H9 (cell line): ENCODE measurements around the gene PTPRQ. TPM values are rescaled to one million over a fixed set of nuclear protein-coding genes. Genes with fewer than 3 reads are reported as not detected.

ENCODE experiments used
- DNase-seq: peaks from one replicate; pipeline ENCODE4 v3.0.0-alpha.2; 2017
- H2AFZ ChIP-seq: one replicate; pipeline ENCODE4 v1.6.1; 2013; ENCODE audit warnings: mild to moderate bottlenecking, low read length, control low read depth, moderate library complexity
- H2AK5ac ChIP-seq: 2 replicates; pipeline ENCODE4 v1.6.1; 2013; ENCODE audit warnings: low read length, control low read depth, mixed read lengths; ENCODE audit not compliant: insufficient read length
- H2BK120ac ChIP-seq: one replicate; pipeline ENCODE4 v1.6.1; 2013; ENCODE audit warnings: low read depth, mild to moderate bottlenecking, low read length, control low read depth, inconsistent platforms; ENCODE audit not compliant: poor library complexity, severe bottlenecking
- H2BK12ac ChIP-seq: 2 replicates; pipeline ENCODE4 v1.6.1; 2013; ENCODE audit warnings: low read length, control low read depth, mixed read lengths, low read depth; ENCODE audit not compliant: insufficient read length
- H2BK15ac ChIP-seq: 2 replicates; pipeline ENCODE4 v1.6.1; 2013; ENCODE audit warnings: low read depth, low read length, control low read depth
- H2BK20ac ChIP-seq: one replicate; pipeline ENCODE4 v1.6.1; 2013; ENCODE audit warnings: low read depth, mild to moderate bottlenecking, low read length, control low read depth, inconsistent platforms; ENCODE audit not compliant: poor library complexity, severe bottlenecking
- H2BK5ac ChIP-seq: 2 replicates; pipeline ENCODE4 v1.6.1; 2013; ENCODE audit warnings: low read length, control low read depth, mixed read lengths; ENCODE audit not compliant: insufficient read length
- H3K14ac ChIP-seq: 2 replicates; pipeline ENCODE4 v1.6.1; 2013; ENCODE audit warnings: low read length, control low read depth; ENCODE audit not compliant: insufficient read depth
- H3K18ac ChIP-seq: 2 replicates; pipeline ENCODE4 v1.6.1; 2013; ENCODE audit warnings: low read depth, mild to moderate bottlenecking, mixed read lengths, low read length, control low read depth; ENCODE audit not compliant: insufficient read length
- H3K23ac ChIP-seq: 2 replicates; pipeline ENCODE4 v1.6.1; 2013; ENCODE audit warnings: low read length, control low read depth, mixed read lengths, low read depth; ENCODE audit not compliant: insufficient read length
- H3K23me2 ChIP-seq: 2 replicates; pipeline ENCODE4 v1.6.1; 2013; ENCODE audit warnings: low read depth, mild to moderate bottlenecking, mixed read lengths, low read length, control low read depth; ENCODE audit not compliant: insufficient read length, poor library complexity, severe bottlenecking
- H3K27ac ChIP-seq: 2 replicates; pipeline ENCODE4 v1.5.1; 2013; ENCODE audit warnings: low read length, control low read depth, mixed read lengths, low read depth; ENCODE audit not compliant: insufficient read length
- H3K27me3 ChIP-seq: 2 replicates; pipeline ENCODE4 v1.6.1; 2013; ENCODE audit warnings: low read length, control low read depth, inconsistent platforms; ENCODE audit not compliant: insufficient read depth
- H3K4ac ChIP-seq: 2 replicates; pipeline ENCODE4 v1.6.1; 2013; ENCODE audit warnings: low read depth, mild to moderate bottlenecking, control low read depth, inconsistent platforms, low read length, moderate library complexity
- H3K4me1 ChIP-seq: 2 replicates; pipeline ENCODE4 v1.6.1; 2013; ENCODE audit warnings: low read length, control low read depth, inconsistent platforms; ENCODE audit not compliant: insufficient read depth
- H3K4me2 ChIP-seq: 2 replicates; pipeline ENCODE4 v1.6.1; 2013; ENCODE audit warnings: low read length, control low read depth, mixed read lengths; ENCODE audit not compliant: insufficient read length, insufficient read depth
- H3K56ac ChIP-seq: 2 replicates; pipeline ENCODE4 v1.6.1; 2013; ENCODE audit warnings: low read depth, mild to moderate bottlenecking, mixed read lengths, low read length, control low read depth; ENCODE audit not compliant: insufficient read length
- H3K79me1 ChIP-seq: 2 replicates; pipeline ENCODE4 v1.6.1; 2013; ENCODE audit warnings: low read depth, mild to moderate bottlenecking, moderate library complexity, low read length, control low read depth, inconsistent platforms; ENCODE audit not compliant: insufficient read depth, poor library complexity, severe bottlenecking
- H3K79me2 ChIP-seq: 2 replicates; pipeline ENCODE4 v1.6.1; 2013; ENCODE audit warnings: low read length, control low read depth, inconsistent platforms; ENCODE audit not compliant: insufficient read depth
- H3K9ac ChIP-seq: 2 replicates; pipeline ENCODE4 v1.6.1; 2013; ENCODE audit warnings: low read length, control low read depth, mixed read lengths; ENCODE audit not compliant: insufficient read length; ENCODE audit errors: extremely low read depth
- H3K9me3 ChIP-seq: one replicate; pipeline ENCODE4 v1.6.1; 2013; ENCODE audit warnings: low read depth, low read length, inconsistent platforms; ENCODE audit not compliant: control insufficient read depth
- H3T11ph ChIP-seq: one replicate; pipeline ENCODE4 v1.6.1; 2013; ENCODE audit warnings: mild to moderate bottlenecking, low read length, control low read depth, inconsistent platforms
- H4K20me1 ChIP-seq: one replicate; pipeline ENCODE4 v1.6.1; 2013; ENCODE audit not compliant: control insufficient read depth, insufficient read length, insufficient read depth
- H4K5ac ChIP-seq: 2 replicates; pipeline ENCODE4 v1.6.1; 2013; ENCODE audit warnings: low read depth, mild to moderate bottlenecking, mixed read lengths, low read length, control low read depth; ENCODE audit not compliant: insufficient read length
- H4K8ac ChIP-seq: replicated peaks from 2 replicates; pipeline ENCODE4 v1.6.1; 2013; ENCODE audit warnings: low read length, control low read depth, mixed read lengths, low read depth; ENCODE audit not compliant: insufficient read length
- H4K91ac ChIP-seq: 2 replicates; pipeline ENCODE4 v1.6.1; 2013; ENCODE audit warnings: low read depth, mild to moderate bottlenecking, moderate library complexity, mixed read lengths, low read length, control low read depth; ENCODE audit not compliant: insufficient read length
- H3K27ac Mint-ChIP-seq, 3 experiments: 2 replicates in 2 of 3; 3 replicates in 1 of 3; pipeline ENCODE4 v1.8.0; 2020 to 2021; ENCODE audit warnings: mixed read lengths in 3 of 3, mild to moderate bottlenecking in 1 of 3, moderate library complexity in 1 of 3
- H3K27me3 Mint-ChIP-seq: 2 replicates; pipeline ENCODE4 v1.8.0; 2021; ENCODE audit warnings: low read depth, mild to moderate bottlenecking, moderate library complexity, mixed read lengths
- H3K36me3 Mint-ChIP-seq, 3 experiments: 2 replicates in 2 of 3; 3 replicates in 1 of 3; pipeline ENCODE4 v1.8.0; 2020 to 2021; ENCODE audit warnings: low read depth in 3 of 3, mixed read lengths in 3 of 3; ENCODE audit not compliant: insufficient read depth in 1 of 3
- H3K4me1 Mint-ChIP-seq, 2 experiments: 2 replicates each; pipeline ENCODE4 v1.8.0; 2020; ENCODE audit warnings: mixed read lengths in 2 of 2
- H3K4me3 Mint-ChIP-seq, 2 experiments: 2 replicates in 1 of 2; 3 replicates in 1 of 2; pipeline ENCODE4 v1.8.0; 2020 to 2021; ENCODE audit warnings: mild to moderate bottlenecking in 2 of 2, mixed read lengths in 2 of 2, moderate library complexity in 1 of 2
- H3K9me3 Mint-ChIP-seq, 2 experiments: 2 replicates in 1 of 2; 3 replicates in 1 of 2; pipeline ENCODE4 v1.8.0; 2020; ENCODE audit warnings: mild to moderate bottlenecking in 2 of 2, mixed read lengths in 2 of 2, moderate library complexity in 1 of 2
- CTCF ChIP-seq: fragments of 200-600 bp; sonication (generic); conservative IDR thresholded peaks from 3 replicates; pipeline ENCODE4 v1.8.0; 2021; ENCODE audit warnings: antibody characterized with exemption, mild to moderate bottlenecking
- WGBS: extraction: QIAGEN DNeasy Blood & Tissue Kit; methylation state at CpG from one replicate; pipeline ENCODE4 v1.1.7; 2013; ENCODE audit warnings: missing lambda C conversion rate, low lambda C conversion rate, mixed read lengths; ENCODE audit not compliant: insufficient read length; ENCODE audit errors: extremely low coverage; 5-methylcytosine and 5-hydroxymethylcytosine counted together
- total RNA-seq: library from RNA; stranded (reverse); gene quantifications from 2 replicates; pipeline ENCODE4 v1.2.1, GENCODE V29; 2021

PTPRQ gene
- total RNA-seq, 1 experiment from 2014 or later, result not detected

DNA sequence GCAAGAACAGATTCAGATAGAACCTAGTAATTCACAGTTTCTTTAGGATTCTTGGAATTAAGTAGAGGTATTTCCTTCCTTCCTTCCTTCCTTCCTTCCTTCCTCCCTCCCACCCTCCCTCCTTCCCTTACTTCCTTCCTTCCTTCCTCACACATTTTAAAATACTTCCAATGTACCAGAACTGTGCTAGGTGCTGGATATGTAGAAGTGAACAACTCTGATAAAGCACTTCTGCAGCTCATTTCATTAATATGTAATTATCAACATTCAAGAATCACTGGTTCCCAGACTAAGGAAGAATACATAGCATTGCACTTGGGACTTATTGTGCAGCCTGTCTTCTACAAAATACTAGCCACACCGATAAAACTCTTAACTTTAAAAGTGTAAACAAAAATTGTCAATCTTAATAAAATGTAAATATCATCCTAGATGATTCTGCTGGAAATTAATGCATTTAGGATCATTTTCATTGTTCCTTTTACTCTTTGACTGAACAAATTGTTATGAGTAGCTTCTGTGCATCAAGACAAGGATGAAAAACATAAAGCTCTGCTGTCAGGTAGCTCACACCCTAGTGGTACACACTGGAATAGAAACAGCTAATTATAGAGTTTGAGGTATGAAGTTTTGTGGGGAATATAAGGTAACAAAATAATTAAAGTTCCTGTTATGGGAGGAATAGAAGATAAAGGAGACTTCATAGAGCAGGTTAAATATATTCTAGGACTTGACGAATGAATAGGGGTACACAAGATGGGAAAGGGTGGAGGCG is 163.5 kb downstream of the PTPRQ start:
- WGBS, result no CpG with 5 or more reads among the region's 3 CpGs
- no peaks in the 10 kb centered on the region for H3K9me3 ChIP-seq
- peak; percentile 60 for TF ChIP-seq CTCF
- H3K79me2 ChIP-seq, result no peaks in the 10 kb centered on the region
- no peak for DNase-seq
- H3K4me1 ChIP-seq, result no peaks in the 10 kb centered on the region
- Mint-ChIP-seq H3K9me3 (no peaks in the 10 kb centered on the region), H3K4me3 (no peak overlapping the region), H3K36me3 (no peaks in the 10 kb centered on the region), H3K4me1 (no peaks in the 10 kb centered on the region), H3K27me3 (no peaks in the 10 kb centered on the region), H3K27ac (no peak overlapping the region)
- no peak overlapping the region for H2BK12ac ChIP-seq
- H4K8ac ChIP-seq, result no peak overlapping the region
- no peak overlapping the region for H3T11ph ChIP-seq
- H3K56ac ChIP-seq, result no peak overlapping the region
- no peaks in the 10 kb centered on the region for H4K20me1 ChIP-seq
- no peak overlapping the region for H3K18ac ChIP-seq
- no peak overlapping the region for H2BK15ac ChIP-seq
- H2BK5ac ChIP-seq, result no peak overlapping the region
- H3K27ac ChIP-seq, result no peak overlapping the region
- H2AFZ ChIP-seq, result no peak overlapping the region
- no peak overlapping the region for H3K14ac ChIP-seq
- no peak overlapping the region for H2AK5ac ChIP-seq
- no peak overlapping the region for H3K4ac ChIP-seq
- no peak overlapping the region for H4K91ac ChIP-seq
- H3K23ac ChIP-seq, result no peak overlapping the region
- no peaks in the 10 kb centered on the region for H3K79me1 ChIP-seq
- H2BK20ac ChIP-seq, result no peak overlapping the region
- no peak overlapping the region for H3K4me2 ChIP-seq
- H3K27me3 ChIP-seq, result no peaks in the 10 kb centered on the region
- H3K23me2 ChIP-seq, result no peaks in the 10 kb centered on the region
- no peak overlapping the region for H3K9ac ChIP-seq
- no peak overlapping the region for H4K5ac ChIP-seq
- no peak overlapping the region for H2BK120ac ChIP-seq
